HG03521 (cell line): Measurements from ENCODE around the gene TMEM129.

Experiments
- ATAC-seq: cut with Tn5 transposase; IDR thresholded peaks from one replicate; pipeline ENCODE4 v1.9.1; 2021; ENCODE audit warnings: mild to moderate bottlenecking, moderate library complexity; ENCODE audit not compliant: unreplicated experiment

The TMEM129 gene

DNA sequence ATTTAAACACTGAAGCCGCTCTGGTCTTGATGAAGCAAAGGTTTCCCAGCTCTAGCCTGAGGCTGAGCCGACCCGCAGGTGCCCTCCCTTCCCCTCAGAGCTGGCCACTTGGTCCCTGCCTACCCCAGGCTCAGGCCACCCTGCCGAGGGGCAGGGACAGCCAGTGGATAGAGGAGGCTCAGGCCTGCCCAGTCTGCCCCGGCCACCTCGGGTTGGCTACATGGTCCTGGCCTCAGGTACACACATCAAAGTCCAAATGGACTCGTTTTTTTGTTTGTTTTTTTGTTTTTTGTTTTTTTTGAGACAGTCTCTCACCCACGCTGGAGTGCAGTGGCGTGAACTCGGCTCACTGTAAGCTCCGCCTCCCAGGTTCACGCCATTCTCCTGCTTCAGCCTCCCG, 24.0 kb upstream of the TMEM129 start:
- no peak for ATAC-seq

DNA sequence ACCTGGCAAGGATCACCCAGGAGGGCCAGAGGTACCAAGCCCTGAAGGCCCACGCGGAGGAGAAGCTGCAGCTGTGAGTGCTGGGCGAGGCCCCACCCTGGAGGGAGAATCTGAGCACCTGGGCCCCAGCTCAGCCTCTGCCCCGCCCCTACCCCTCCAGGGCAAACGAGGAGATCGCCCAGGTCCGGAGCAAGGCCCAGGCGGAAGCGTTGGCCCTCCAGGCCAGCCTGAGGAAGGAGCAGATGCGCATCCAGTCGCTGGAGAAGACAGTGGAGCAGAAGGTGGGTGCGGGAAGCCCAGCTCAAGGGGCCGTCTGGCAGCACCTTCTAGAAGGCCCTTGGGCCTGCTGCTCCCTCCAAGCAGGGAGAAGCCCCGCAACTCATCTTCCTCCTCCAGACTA, 23.4 kb upstream of the TMEM129 start:
- no peak for ATAC-seq

DNA sequence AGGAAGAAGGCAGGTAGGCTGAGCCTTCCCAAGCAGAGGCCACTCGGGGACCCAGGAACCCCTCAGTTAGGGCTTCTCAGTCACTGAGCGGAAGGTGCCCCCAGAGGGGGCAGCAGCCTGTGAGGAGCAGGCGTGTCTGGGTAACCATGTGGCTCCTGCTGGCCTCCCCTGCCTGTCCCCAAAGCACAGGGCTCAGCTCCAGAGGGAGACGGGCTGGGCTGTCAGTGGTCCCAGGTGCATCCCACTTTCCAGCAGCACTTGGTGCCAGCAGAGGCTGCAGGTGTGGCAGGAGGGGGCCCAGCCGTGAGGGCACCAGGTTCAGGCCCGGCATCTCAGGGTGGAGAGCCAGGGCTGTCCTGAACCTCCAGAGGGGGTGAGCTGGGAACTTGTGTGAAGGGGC, 22.9 kb upstream of the TMEM129 start:
- no peak for ATAC-seq

DNA sequence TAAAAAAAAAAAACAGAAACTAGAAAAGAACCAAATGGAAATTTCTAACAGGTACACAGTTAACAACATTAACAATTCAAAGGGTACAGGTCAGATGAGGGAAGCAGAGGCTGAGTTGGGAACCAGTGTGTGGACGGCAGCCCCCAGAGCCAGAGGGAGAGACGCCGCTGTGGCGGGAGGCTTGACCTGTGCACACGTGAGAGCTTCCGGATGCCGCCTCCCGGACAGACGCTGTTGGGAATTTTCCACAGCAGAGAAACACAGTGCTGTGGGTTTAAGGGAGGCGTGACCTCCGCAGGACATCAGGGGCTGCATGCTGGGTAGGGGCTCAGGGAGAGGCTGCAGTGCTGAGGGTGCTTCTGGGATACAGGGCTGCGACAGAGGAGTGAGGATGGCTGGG, 22.4 kb upstream of the TMEM129 start:
- no peak for ATAC-seq

DNA sequence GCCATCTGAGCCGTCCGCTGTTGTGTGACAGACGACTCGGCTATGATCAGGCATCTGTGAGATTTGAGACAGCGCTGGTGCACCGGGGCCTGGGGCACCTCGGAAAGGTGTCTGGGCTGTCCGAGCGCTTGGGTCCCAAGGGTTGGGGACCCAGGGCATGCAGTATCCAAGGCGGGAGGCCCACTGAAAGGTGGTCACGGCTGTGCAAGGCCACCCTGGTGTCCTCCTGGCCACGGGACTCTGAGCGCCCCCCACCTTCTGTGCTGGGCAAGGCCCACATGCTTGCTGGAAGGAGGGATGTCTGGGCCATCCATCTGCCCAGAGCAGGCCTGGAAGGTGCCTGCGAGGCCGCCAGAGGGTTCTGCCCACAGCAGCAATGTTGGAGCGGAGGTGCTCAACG, 20.1 kb upstream of the TMEM129 start:
- ATAC-seq: no peak

DNA sequence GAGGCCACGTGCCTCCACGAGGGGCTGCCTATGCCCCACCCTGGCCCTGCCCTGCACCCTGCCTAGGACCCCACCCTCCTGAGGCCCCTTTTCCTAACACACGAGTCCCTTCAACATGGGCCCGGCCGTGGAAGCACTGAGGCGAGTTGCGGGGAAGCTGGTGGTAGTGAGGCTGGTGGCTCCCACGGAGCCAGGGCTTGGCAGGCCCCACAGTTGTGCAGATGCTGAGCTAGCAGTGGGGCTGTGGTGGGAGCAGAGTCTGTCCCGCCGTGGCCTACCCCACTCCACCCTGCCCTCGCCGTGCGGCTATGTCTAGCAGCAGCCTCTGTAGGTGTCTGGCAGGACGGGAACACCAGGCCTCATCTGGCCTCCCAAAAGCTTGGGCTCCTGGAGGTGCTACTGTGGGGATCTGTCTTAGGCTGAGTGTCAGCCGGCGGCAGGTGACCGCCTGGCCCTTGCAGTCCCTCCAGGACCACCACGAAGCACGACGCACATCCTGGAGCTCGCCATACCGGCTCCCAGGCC, 19.0 kb upstream of the TMEM129 start:
- no peak for ATAC-seq

DNA sequence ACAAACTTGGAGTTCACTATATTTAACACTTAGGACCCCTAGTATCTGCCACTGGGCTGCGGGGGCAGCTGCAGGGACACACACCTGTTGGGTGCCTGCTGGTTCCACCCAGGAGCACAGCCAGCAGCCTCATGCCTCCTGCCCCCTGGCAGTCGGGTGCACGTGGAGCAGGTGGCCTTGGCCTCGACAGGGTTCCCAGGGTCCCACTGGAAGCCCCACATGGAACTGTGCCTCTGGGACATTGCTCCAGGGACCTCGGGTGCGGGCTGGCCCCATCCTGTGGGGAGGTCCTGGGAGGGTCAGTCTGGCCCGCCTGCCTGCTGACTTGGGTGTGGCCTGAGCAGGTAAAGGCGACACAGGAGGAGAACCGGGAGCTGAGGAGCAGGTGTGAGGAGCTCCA, 18.2 kb upstream of the TMEM129 start:
- no peak for ATAC-seq

DNA sequence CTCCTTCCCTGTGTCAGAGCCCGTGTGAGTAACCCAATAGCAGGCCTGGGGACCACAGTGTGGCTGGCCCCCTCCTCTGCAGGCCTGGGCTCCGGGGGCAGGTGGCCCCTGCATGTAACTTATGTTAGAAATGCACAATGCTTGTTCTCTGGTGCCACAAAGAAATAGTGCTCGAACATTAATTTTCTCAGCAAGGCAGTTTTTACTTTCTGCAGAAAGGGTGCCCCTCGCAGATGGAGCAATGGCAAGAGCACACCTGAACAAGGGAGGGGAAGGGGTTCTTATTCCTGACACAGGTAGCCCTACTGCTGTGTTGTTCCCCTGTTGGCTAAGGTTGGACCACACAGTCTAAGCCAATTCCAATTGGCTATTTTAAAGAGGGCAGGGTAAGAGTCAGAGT, 17.3 kb upstream of the TMEM129 start:
- ATAC-seq: no peak

DNA sequence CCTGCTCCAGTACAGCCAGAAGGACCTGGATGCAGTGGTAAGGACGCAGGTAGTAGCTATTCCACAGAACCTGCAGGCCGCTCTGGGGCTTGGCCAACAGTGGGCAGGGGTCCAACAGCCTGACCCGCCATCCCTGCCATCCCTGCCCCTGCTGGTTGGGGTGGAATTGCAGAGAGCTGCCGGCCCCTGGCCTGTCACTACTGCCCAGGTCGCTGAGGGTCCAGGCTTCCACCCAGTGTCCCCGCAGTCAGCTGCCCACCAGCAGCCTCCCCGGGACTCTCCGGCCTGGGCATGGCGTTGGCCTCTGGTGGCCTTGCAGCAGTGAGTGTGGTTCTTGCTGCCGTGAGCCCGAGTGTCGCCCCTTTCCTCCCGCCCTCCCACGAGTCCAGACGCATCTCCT, 16.5 kb upstream of the TMEM129 start:
- no peak for ATAC-seq

DNA sequence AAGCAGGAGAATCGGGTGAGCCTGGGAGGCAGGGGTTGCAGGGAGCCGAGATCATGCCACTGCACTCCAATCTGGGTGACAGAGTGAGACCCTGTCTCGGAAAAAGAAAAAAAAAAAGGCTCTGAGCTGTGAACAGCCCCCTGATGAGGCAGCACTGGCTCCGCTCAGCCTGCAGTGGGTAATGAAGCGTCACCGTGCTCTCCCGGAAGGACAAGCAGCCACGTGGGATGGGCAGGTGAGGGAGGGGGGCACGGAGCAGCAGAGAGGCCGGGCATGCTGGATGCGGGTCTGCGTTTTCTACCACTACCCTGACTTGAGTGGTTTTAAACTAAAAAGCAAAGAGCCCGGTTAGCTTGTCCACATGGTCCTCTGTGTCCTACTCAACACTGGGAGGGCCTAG, 15.7 kb upstream of the TMEM129 start:
- no peak for ATAC-seq

DNA sequence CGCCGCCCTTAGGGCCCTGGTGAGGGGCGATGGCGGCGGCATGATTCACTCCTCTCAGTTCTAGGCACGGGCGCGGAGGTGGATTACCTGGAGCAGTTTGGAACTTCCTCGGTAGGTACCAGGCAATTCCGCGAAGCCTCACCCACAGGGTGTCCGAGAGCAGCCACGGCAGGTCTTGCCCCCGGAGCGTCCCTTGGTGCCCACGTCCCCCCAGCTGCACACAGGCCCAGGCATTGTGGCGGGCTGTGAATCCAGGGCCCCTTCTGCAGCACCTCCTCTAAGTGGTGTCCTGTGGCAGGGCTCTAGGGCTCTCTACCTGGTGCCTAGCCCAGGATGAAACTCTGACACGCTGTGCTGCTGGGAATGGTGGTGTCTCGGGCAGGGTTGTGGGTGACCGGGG, 14.1 kb upstream of the TMEM129 start:
- ATAC-seq: no peak

DNA sequence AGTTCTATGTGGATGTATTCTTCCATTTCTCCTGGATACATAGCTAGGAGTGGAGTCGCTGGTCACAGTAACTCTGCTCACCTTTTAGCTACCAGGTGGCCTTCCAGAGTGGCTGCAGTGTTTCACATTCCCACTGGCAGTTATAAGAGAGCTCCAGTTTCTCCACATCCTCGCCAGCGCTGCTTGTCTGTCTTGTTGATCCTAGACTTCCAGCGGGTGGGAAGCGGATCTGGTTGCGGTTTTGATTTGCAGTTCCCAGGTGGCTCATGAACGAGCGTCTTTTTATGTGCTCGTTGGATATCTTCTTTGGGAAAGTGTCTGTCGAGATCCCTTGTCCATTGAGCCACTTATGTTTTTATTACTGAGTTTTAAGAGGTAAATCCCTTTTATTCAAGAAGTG, 11.8 kb upstream of the TMEM129 start:
- no peak for ATAC-seq

DNA sequence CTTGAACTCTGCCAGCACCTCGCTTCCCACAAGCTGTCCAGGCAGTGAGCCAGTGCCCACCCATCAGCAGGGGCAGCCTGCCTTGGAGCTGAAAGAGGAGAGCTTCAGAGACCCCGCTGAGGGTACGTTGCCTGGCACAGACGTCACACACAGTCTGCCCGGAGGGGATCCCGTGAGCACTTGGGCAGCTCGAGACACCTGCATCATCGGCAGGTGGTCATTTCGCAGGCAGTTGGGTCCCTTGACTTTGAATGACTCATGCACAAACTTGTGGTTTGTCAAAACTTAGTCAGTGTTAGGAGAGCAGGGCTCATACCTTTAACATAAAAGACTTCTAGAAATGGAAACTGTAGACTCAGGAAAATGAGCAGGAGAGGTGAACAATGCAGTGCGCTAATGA, 10.1 kb upstream of the TMEM129 start:
- ATAC-seq: no peak

DNA sequence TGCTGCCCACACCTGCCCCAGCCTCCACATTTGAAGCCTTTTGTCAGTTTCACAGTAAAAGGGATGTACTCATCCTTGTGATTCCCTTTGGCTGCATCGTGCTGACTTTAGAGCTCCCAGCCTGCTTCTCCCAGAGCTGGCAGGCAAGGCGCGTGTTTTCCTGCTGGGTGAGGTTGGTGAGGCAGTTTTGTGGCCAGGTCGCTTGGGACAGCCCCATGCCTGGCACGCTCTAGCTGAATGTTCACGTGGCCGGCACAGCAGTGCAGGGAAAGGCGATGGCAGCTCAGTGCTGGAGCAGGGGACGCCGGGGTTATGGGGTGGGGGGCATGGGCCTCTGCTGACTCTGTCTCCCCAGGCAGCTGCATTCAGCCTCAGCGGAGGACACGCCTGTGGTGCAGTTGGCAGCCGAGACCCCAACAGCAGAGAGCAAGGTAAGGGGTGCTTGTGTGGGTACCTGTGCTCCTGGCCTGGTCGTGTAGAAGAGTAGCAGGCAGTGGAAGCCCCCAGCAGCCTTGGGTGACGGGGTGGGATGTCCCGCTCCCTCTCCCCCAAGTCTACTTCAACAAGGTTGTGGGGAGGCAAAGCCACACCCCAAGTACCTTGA, 9.5 kb upstream of the TMEM129 start:
- ATAC-seq: no peak

DNA sequence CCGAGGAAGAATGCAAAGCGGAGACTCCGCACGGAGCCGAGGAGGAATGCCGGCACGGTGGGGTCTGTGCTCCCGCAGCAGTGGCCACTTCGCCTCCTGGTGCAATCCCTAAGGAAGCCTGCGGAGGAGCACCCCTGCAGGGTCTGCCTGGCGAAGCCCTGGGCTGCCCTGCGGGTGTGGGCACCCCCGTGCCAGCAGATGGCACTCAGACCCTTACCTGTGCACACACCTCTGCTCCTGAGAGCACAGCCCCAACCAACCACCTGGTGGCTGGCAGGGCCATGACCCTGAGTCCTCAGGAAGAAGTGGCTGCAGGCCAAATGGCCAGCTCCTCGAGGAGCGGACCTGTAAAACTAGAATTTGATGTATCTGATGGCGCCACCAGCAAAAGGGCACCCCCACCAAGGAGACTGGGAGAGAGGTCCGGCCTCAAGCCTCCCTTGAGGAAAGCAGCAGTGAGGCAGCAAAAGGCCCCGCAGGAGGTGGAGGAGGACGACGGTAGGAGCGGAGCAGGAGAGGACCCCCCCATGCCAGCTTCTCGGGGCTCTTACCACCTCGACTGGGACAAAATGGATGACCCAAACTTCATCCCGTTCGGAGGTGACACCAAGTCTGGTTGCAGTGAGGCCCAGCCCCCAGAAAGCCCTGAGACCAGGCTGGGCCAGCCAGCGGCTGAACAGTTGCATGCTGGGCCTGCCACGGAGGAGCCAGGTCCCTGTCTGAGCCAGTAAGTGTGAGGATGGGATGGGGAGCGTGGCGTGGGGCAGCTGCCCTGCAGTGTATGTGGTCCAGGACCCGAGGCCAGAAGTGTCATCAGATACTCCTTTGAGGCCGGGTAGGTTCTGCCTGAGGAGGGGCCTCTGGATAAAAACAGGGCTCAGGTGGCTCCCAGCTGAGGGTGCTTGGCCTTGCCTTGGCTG, 7.2 kb upstream of the TMEM129 start:
- no peak for ATAC-seq

DNA sequence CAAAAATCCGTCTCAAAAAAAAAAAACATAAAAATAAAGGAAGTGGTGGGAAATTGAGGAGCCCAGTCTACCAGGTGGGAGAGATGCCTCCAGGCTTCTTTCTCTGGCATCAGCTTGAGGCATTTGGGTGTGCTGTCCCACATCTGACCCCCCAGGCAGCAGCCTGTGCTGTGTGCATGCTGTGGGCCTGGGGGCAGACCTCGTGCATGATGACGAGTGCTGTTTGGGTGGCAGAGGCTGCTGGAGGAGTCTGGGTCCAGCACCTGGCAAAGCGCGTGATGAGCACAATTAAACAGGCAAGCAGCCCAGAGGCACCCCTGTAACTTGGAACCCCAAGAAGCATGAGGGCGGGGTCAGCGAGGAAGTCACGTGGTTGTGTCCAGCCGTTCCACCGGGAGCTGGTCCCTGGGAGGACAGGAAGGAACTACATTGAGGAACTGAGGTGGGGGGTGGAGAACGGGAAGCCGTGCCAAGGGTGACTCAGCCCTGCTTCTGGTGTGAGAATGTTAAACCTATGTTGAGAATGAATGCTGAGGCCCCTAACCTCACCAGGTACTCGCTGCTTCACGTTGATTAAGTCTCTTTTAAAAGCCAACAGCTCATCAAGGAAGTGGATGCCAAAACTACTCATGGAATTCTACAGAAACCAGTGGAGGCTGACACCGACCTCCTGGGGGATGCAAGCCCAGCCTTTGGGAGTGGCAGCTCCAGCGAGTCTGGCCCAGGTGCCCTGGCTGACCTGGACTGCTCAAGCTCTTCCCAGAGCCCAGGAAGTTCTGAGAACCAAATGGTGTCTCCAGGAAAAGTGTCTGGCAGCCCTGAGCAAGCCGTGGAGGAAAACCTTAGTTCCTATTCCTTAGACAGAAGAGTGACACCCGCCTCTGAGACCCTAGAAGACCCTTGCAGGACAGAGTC, 6.3 kb upstream of the TMEM129 start:
- ATAC-seq: no peak

DNA sequence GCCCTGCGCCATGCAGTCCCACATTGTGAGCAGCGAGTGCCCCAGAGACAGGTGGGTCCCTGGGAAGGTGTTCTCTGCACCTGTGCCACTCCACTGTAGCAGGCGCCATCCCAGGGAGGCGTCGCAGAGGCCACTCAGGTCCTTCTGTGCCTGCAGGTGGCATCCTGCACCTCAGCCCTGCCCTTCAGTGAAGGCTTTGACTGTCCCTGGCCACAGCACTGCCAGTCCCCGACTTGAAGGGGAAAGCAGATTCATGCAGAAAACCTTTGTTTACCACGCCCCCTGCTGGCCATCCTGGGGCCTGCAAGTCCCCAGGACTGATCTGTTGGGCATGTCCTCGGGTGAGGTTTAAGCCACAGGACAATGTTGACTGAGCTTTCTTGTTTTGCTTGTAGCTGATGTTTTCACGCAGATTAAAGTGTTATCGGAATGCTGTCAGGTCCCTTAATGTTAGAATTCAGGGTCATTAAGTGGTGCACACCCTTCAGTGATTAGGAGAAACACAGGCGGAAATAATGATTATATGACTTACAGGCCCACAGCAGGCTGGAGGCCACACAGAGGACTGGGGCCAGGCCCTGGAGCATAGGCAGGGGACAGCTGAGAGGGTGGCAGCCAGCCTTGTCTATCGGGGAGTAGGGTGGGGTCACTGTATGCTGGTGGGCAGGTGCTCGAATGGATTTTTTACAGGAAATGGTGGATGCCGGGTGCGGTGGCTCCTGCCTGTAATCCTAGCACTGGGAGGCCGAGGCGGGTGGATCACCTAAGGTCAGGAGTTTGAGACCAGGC, 5.2 kb upstream of the TMEM129 start:
- ATAC-seq: no peak

DNA sequence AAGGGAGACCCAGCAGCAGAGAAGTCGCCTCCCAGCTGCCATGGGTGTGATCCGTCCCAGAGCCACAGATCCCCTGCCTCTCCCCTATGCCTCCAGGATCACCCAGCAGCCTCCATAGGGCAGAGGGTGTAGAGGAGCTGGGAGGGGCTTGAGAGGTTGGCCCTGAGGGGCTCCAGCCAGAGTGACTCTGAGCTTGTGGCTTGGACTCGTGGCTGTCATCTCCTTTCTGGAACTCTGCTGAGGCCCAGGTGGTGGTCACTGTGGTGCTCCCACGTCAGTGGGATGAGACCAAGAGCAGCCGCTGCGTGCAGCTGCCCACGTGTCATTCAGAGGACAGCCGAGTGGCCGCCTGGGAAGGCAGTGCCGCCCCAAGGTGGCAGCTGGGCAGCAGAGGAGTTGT, 4.4 kb upstream of the TMEM129 start:
- ATAC-seq: no peak

DNA sequence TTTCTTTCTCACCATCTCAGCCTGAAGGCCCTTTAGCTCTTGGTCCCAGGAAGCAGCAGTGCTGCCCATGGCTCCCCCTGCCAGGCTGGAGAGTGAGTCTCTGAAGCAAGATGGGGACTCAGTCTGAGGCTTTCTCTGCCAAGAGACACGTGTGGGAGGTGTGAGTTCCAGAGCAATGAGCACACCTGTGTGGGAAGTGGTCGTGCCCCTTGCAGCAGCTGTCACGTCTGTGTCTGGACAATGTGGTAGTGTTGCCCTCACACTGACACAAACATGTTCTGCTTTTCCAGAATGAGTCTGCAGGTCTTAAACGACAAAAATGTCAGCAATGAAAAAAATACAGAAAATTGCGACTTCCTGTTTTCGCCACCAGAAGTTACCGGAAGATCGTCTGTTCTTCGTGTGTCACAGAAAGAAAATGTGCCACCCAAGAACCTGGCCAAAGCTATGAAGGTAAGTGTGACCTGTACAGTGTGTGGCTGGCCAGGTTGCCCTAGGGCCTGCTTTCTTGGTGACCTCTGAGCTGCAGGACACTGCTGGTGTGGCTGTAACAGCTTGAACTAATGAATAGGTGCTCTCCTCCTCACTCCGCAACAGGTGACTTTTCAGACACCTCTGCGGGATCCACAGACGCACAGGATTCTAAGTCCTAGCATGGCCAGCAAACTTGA, 2.1 kb upstream of the TMEM129 start:
- no peak for ATAC-seq

DNA sequence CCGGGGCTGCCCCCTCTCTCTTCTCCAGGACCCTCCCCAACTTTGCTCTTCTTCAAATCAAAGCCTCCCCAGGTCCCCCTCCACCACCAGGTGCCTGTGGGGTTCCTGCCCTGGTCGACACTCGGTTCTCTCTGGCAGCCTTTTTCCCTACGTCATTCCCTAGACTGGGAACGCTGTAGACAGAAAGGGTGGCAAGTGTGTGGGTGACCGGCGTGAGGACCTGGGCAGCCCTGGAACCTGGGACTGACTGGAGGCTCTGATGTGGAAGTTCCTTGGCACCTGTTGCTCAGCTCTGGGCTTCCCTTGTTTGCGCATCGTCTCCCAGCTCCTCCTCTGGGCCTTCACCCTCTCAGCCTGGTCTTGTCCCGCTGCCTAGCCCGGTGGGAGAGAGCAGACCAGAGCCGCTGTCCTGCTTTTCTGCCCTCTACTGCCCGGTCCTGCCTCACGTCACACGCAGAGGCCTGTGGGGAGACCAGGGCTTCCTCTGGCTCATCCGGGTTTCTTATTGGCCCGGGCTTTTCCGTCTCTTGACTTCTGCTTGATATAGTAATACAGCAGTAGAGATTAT, 1.5 kb upstream of the TMEM129 start:
- ATAC-seq: no peak
